Measurements from ENCODE around the gene ITGB7. TPM values are rescaled to one million over a fixed set of nuclear protein-coding genes. Genes with fewer than 3 reads are reported as not detected.

The ITGB7 gene
- total and polyA plus RNA-seq, 9 of the 15 experiments (the other 6 are each of a cell fraction or from before 2014, with no cell fraction given): 0.06 to 2.0 (median 0.67) TPM

DNA sequence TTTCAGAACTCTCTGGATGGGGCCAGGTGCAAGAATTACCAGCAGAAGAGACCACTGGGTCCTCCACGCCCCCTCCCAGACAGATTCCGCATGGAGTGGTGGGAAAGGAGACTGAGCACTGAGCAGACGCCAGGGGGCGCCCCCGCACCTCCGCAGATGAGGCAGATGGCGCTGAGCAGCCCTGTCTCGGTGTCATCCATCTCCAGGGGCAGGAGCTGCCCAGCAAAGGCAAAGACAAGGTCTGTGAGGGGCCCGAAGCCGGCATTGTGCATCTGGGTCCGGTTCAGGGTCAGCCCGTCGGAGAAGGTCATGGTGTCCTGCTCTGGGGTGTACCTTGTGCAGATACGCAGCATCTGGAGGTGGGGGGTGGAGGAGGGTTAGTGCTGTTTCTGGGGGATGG is 6.3 kb upstream of the ITGB7 start (continued):
- TF ChIP-seq KDM4B (IDR thresholded peaks at IDR 0.05; ENCODE audit: borderline replicate concordance in 2 of 2, low read depth in 1 of 2): no peak
- no peak for TF ChIP-seq GTF2E2 (tag; IDR thresholded peaks at IDR 0.05)
- TF ChIP-seq TAF15 (IDR thresholded peaks at IDR 0.05; ENCODE audit: low read depth, low read length): no peak
- TF ChIP-seq FOXK1 (CRISPR knock-in tag; IDR thresholded peaks at IDR 0.05; ENCODE audit: borderline replicate concordance): no peak
- TF ChIP-seq, protein P1, sequence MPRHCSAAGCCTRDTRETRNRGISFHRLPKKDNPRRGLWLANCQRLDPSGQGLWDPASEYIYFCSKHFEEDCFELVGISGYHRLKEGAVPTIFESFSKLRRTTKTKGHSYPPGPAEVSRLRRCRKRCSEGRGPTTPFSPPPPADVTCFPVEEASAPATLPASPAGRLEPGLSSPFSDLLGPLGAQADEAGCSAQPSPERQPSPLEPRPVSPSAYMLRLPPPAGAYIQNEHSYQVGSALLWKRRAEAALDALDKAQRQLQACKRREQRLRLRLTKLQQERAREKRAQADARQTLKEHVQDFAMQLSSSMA (CRISPR knock-in tag; IDR thresholded peaks at IDR 0.05): no peak
- no peak for TF ChIP-seq ZZZ3 (IDR thresholded peaks at IDR 0.05)
- TF ChIP-seq BRD9 (IDR thresholded peaks at IDR 0.05; ENCODE audit: low read depth, partially characterized antibody): peak; percentile 39
- TF ChIP-seq MCM2 (IDR thresholded peaks at IDR 0.05; ENCODE audit: low read depth): no peak
- TF ChIP-seq, protein P2, sequence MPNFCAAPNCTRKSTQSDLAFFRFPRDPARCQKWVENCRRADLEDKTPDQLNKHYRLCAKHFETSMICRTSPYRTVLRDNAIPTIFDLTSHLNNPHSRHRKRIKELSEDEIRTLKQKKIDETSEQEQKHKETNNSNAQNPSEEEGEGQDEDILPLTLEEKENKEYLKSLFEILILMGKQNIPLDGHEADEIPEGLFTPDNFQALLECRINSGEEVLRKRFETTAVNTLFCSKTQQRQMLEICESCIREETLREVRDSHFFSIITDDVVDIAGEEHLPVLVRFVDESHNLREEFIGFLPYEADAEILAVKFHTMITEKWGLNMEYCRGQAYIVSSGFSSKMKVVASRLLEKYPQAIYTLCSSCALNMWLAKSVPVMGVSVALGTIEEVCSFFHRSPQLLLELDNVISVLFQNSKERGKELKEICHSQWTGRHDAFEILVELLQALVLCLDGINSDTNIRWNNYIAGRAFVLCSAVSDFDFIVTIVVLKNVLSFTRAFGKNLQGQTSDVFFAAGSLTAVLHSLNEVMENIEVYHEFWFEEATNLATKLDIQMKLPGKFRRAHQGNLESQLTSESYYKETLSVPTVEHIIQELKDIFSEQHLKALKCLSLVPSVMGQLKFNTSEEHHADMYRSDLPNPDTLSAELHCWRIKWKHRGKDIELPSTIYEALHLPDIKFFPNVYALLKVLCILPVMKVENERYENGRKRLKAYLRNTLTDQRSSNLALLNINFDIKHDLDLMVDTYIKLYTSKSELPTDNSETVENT (CRISPR knock-in tag; IDR thresholded peaks at IDR 0.05): no peak
- TF ChIP-seq, protein P3, sequence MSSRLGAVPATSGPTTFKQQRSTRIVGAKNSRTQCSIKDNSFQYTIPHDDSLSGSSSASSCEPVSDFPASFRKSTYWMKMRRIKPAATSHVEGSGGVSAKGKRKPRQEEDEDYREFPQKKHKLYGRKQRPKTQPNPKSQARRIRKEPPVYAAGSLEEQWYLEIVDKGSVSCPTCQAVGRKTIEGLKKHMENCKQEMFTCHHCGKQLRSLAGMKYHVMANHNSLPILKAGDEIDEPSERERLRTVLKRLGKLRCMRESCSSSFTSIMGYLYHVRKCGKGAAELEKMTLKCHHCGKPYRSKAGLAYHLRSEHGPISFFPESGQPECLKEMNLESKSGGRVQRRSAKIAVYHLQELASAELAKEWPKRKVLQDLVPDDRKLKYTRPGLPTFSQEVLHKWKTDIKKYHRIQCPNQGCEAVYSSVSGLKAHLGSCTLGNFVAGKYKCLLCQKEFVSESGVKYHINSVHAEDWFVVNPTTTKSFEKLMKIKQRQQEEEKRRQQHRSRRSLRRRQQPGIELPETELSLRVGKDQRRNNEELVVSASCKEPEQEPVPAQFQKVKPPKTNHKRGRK (tag; IDR thresholded peaks at IDR 0.05): no peak
- TF ChIP-seq CHD2 (IDR thresholded peaks at IDR 0.05; ENCODE audit: low read depth, low read length): no peak
- no peak for TF ChIP-seq CBX2 (IDR thresholded peaks at IDR 0.05; ENCODE audit: insufficient read depth, low read length, poor library complexity, severe bottlenecking)
- TF ChIP-seq NEUROD1 (IDR thresholded peaks at IDR 0.05; ENCODE audit: borderline replicate concordance, low read depth, low read length, partially characterized antibody): no peak
- TF ChIP-seq ZKSCAN3 (CRISPR knock-in tag; IDR thresholded peaks at IDR 0.05): no peak
- TF ChIP-seq SMAD4 (CRISPR knock-in tag; conservative IDR thresholded peaks at IDR 0.05): peak; percentile 36; the same call in 1 of the 2 replicates
- TF ChIP-seq KDM2B (CRISPR knock-in tag; IDR thresholded peaks at IDR 0.05): no peak
- no peak for TF ChIP-seq NFE2 (IDR thresholded peaks at IDR 0.05; ENCODE audit: low read depth)
- TF ChIP-seq, protein P4, sequence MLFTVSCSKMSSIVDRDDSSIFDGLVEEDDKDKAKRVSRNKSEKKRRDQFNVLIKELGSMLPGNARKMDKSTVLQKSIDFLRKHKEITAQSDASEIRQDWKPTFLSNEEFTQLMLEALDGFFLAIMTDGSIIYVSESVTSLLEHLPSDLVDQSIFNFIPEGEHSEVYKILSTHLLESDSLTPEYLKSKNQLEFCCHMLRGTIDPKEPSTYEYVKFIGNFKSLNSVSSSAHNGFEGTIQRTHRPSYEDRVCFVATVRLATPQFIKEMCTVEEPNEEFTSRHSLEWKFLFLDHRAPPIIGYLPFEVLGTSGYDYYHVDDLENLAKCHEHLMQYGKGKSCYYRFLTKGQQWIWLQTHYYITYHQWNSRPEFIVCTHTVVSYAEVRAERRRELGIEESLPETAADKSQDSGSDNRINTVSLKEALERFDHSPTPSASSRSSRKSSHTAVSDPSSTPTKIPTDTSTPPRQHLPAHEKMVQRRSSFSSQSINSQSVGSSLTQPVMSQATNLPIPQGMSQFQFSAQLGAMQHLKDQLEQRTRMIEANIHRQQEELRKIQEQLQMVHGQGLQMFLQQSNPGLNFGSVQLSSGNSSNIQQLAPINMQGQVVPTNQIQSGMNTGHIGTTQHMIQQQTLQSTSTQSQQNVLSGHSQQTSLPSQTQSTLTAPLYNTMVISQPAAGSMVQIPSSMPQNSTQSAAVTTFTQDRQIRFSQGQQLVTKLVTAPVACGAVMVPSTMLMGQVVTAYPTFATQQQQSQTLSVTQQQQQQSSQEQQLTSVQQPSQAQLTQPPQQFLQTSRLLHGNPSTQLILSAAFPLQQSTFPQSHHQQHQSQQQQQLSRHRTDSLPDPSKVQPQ (CRISPR knock-in tag; IDR thresholded peaks at IDR 0.05; ENCODE audit: borderline replicate concordance): no peak
- TF ChIP-seq SIN3A (IDR thresholded peaks at IDR 0.05; ENCODE audit: borderline replicate concordance in 2 of 2, control insufficient read depth in 1 of 2, low read depth in 2 of 2, low read length in 2 of 2): 0 out of 4 replicates have a peak, but pooled peaks of 1 of the 2 experiments have one; percentile 27
